Measurements from ENCODE around the gene CCDC178. TPM values are rescaled to one million over a fixed set of nuclear protein-coding genes. Genes with fewer than 3 reads are reported as not detected.
"Not testable (repeated sequence)": the region's sequence is repeated elsewhere in the genome, so short reads cannot be mapped to it uniquely, and the experiment has no call there.

The CCDC178 gene
- total RNA-seq, 1 experiment from 2014 or later = not detected

DNA sequence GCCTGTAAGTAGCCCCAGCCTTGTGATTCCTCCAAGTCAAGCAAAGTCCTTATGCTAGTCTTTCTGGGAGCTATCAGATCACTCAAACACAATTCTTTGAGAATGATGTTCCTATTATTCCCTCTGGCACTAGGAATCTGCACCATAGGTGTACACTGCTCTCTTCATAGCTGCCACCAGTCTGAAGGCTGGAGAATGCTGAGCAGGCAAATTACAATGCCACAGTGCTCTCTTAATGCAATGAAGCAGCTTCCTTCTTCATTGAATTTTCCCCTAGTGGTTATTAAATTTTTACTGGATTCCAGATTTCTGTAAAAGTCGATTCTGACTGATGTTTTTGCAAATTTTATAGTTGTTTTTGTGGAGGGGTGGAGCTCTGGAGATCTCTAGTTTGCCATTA is 84.8 kb downstream of the CCDC178 start:
- no peak for DNase-seq (ENCODE audit: low spot score)

DNA sequence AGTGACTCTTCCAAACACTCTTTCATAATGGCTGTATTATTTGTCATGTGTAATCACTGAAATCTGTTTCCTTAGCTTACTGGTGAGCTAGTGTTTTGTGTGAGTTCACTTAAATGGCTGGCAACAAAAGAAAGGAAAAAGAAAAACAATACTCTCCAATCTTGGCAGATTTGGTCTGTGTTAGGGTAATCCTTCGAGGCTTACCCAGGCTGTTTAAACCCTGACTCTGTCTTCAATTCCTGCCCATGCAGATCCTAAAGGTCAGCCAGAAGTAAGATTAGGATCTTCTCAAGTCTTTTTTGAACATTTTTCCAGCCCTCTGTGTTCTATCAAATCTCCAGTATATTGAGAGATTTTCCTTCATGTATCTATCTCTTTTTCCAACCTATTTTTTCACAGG is 85.3 kb downstream of the CCDC178 start:
- no peak for DNase-seq (ENCODE audit: low spot score)

DNA sequence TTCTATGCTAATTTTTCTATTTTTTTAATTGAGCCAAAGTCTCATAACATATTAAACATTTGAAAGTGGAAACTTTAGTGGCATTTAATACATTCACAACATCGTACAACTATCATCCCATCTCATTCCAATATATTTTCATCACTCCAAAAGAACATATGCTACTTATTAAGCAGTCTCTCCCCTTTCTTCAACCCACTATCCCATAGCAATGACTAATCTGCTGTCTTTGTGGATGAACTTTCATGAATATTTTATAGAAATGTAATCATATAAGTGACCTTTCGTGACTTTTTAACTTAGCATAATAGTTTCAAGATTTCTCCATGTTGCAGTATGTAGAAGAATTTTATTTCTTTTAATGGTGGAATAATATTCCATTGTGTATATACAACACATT is 90.3 kb downstream of the CCDC178 start:
- DNase-seq (ENCODE audit: low spot score) = no peak

DNA sequence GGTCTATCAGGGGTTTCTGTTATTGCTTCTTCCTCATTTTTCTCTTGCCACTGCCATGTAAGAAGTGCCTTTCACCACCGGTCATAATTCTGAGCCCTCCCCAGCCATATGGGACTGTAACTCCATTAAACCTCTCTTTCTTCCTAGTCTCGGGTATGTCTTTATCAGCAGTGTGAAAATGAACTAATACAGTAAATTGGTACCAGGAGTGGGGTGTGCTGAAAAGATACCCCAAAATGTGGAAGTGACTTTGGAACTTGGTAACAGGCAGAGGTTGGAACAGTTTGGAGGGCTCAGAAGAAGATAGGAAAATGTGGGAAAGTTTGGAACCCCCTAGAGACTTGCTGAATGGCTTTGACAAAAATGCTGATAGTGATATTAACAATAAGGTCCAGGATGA is 100.8 kb downstream of the CCDC178 start:
- not testable (repeated sequence) for DNase-seq (ENCODE audit: low spot score)

DNA sequence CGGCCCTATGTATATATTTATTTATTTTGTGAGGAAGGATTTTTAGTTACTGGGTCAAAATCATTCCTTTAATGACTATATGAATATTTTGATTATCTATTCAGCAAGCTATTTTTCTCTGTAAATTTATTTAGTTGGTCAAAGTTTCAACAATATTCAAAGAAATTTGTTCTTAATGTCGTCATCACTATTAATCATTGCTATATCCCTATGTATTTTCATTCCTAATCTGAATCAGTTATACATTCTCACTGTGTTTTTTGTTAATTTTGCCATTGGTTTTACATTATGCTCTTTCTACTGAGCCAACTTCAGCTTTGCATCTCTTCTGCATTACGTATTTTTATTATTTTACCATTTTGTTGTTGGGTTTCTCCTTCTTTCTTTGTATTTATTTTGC is 105.7 kb downstream of the CCDC178 start:
- DNase-seq (ENCODE audit: low spot score) = no peak

DNA sequence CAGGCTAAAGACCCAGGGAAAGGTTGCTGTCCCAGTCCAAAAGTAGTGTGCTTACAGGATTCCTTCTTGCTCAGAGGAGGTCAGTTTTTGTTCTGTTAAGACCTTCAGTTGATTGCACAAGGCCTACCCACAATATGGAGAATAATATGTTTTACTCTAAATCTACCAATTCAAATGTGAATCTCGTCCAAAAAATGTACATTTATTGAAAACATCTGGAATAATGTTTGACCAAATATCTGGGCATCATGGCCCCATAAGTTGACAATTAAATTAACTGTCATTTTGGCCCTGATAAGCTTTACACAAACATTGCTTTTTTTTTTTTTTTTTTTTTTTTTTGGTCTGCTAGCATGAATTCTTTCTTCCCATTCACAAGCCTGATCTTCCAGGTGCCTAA is 109.8 kb downstream of the CCDC178 start:
- DNase-seq (ENCODE audit: low spot score) = no peak

DNA sequence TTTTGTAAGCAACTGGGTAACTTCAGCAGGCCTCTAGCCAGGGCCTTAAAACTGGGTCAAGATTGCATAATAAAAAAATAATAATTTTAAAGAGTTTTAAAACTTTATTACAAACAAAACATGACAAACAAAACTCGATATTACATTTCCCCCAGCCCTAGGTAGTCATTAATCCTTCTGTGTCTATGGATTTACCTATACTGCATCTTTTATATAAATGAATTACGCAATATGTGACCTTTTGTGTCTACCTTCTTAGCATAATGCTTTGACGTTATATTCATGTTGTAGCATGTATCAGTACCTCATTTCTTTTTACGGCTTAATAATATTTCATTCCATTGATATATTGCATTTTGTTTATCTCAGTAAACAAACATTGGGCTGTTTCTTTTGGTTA is 113.5 kb downstream of the CCDC178 start:
- DNase-seq (ENCODE audit: low spot score) = no peak

DNA sequence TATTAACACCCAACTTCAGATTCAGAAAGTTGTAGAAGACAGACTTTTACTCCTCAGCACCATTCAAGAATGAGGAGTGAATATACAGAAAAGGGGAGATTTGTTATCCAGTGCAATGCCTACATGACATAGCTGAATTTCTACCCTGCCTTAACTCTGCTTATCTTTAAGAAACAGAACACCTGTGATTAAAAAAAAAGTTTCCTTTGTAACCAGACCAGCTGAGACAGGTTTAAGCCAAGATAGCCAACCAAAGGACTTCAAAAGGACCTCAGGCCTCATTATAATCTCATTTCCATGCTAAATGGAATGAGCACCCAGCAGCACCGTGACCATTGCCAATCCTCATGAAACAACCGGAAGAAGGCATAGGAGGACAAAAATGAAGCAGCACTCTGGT is 122.9 kb downstream of the CCDC178 start:
- DNase-seq (ENCODE audit: low spot score) = no peak

DNA sequence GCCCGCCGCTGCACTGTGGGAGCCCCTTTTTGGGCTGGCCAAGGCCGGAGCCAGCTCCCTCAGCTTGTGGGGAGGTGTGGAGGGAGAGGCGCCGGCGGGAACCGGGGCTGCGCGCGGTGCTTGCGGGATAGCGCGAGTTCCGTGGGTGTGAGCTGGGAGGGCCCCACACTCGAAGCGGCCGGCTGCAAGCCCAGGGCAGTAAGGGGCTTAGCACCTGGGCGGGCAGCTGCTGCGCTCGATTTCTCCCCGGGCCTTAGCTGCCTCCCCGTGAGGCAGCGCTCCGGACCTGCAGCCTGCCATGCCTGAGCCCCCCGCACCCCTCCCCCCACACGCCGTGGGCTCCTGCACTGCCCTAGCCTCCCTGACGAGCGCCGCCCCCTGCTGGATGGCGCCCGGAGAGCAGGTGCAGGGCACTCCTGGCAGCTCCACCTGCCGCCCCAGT is 124.4 kb downstream of the CCDC178 start:
- DNase-seq (ENCODE audit: low spot score) = no peak

DNA sequence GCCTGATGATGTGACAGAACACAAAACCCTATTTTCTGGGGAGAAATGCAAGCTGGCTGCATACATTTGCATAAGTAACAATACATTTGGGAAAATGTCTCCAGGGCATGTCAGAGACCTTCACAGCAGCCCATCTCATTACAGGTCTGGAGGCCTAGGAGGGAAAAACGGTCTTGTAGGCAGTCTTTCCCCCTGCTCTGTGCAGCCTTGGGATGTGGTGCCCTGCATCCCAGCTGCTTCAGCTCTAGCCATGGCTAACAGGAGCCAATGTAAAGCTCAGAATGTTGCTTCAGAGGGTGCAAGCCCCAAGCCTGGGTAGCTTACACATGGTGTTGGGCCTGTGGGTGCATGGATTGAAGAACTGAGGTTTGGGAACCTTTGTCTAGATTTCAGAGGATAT is 133.0 kb downstream of the CCDC178 start:
- DNase-seq (ENCODE audit: low spot score) = no peak

DNA sequence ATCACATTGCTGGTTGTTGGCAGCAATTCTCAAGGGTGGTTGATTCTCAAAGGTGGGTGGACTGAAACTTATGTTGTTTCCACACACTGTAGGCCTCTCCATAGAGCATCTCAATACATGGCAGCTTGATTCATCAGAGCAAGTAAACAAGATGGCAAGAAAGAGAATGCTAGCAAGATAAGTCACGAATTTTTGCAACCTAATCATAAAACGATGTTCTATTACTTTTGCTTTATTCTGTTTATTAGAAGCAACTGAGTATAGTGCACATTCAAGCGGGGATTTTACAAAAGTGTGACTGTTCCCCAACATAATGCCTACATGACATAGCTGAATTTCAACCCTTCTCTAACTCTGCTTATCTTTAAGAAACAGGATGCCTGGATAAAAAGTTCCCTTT is 136.2 kb downstream of the CCDC178 start:
- DNase-seq (ENCODE audit: low spot score) = no peak

DNA sequence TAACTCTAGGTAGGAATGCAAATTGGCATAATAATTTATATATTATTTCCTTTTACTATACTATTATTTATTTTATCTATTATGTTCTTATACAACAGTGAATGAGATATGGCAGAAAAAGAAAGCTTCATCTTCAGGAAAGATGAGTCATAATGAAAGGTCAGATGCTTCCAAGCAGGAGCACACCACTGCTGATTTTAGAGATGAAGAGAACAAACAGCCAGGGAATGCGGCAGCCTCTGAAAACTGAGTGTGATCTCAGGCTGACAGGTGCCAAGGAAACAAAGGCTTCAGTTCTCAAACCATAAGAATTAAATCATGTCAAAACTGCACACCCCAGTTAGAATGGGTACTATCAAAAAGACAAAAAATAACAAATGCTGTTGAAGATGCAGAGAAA is 149.0 kb downstream of the CCDC178 start:
- DNase-seq (ENCODE audit: low spot score) = no peak

DNA sequence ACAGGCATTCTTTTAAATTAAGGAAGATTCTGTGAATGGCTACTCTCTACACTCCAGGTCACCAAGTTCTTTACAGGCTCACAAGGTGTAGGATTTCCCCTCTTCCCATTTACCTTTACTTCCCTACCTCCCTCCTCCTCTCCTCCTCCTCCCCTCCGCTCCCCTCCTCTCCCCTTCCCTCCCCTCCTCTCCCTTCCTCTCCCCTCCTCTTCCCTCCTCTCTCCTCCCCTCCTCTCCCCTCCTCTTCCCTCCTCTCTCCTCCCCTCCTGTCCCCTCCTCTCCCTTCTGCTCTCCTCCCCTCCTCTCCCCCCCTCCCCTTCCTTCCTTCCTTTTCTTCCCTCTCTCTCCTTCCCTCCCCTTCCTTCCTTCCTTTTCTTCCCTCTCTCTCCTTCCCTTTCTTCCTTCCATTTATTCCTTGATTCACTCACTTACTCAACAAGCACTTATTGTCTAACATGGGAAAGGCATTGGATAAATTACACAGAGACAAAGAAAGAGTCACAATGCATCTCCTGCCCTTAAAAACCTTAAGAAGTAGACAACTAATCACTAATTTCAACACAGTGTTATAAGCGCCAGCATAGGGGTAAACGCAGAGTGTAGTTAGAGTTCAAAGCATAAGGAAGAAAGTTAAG is 152.3 kb downstream of the CCDC178 start:
- no peak for DNase-seq (ENCODE audit: low spot score)

DNA sequence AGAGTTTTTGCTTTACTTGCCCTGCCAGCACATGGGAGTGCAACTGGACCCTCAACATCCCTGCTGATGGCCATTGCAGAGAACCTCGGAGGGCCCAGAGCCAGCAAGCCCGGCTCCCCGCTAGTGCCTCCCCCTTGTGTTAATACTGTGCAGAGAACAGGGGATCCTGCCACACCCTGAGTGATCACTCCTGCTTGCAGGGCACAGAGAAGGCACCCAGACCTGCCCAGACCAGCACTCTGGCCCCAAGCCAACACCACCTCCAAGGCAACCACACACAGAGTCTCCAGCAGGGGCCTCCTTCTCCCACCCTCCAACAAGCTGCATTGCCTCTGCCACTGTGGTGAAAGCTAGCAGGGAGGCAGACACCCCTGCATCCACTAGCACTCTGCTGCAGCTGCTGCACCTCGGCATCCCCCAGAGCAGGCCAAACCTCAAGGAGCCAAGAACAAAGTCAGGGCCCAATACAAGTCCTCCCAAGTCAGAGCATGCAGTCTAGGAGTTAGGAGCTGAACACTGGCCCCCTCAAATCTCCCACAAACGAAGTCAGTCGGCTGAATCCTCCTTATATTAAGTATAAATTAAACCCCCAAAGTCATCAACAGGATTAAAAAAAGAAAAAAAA is 157.7 kb downstream of the CCDC178 start:
- no peak for DNase-seq (ENCODE audit: low spot score)

DNA sequence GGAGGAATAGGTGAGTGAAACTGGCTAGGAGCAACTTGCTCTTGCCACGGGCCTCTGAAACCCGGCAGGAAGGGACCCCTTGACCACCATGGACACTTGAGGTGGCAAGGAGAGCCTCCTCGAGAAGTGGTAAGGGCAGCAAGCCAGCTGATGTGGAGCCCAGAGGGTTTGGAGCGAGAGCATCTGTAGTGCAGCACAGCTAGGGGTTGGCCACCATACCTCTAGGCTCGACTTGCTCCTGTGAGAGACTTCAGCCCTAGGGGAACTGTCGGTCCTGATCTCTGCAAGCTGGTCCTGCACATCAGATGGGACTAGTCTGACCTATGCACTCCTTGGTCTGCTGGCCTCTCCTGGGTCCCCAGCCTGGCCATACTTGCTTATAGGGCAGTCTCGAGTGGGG is 158.4 kb downstream of the CCDC178 start:
- DNase-seq (ENCODE audit: low spot score) = no peak

DNA sequence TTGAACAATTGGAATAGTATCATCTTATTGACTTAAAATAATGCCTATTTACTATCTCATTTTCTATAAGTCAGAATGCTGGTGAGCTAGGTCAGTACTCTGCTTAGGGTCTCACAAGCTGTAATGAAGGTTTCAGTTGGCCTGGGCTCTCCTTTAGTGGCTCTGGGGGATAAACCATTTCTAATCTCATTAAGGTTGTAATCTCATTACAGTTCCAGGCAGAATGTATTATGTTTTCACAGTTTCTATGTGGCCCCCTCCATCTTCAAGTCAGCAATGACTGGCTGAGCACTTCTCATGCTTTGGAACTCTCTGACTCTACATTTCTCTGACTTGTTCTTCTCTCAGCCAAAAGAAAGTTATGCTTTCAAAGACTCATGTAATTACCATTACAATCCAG is 163.1 kb downstream of the CCDC178 start:
- DNase-seq (ENCODE audit: low spot score) = no peak

DNA sequence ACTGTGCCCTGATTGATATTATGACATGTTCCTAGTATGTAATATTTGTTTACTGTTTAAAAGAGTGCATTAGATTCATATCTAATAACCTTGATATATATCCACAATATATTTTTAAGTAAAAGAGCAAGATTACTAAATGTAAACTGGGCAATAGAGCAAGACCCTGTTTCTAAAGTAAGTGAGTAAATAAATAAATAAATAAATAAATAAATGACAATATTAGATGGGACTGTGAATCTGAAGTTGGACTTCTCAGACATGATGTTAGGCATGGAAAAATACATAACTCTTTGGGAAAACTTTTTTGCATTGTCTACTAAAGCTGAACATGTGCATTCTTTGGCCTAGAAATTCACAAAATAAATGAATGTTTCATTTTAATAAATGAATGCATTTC is 164.7 kb downstream of the CCDC178 start:
- no peak for DNase-seq (ENCODE audit: low spot score)

DNA sequence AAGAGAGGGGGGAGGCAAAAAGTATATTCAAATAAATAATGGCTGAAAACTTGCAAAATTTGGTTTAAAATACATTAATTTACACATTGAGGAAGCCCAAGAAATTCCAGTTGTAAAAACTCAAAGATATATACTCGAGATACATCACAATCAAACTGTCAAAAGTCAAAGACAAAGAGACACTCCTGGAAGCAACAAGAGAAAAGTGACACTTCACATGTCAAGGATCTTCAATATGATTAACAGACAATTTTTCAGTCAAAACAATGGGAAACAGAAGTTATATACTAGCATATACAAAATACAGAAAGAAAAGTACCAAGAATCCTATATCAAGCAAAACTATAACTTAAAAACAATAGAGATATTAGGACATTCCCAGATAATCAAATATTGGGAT is 170.2 kb downstream of the CCDC178 start:
- no peak for DNase-seq (ENCODE audit: low spot score)

DNA sequence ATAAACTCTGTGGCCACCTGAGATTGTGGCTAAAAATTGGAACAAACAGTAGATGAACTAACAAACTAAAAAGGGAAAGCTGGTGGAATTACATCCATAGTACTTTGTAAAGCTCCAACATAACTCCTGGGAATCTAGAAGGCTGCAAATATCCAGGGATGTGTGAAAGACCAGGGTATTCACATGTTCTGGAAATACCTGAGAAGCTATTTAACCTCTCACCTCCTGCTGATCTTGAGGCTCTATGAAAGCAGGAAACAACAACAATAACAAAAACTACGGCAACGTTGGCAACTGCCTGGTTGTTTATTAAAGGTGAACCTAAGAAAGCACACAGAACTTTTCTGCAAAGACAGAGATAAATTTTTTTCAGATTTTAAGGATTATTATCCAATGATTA is 171.3 kb downstream of the CCDC178 start:
- DNase-seq (ENCODE audit: low spot score) = no peak

DNA sequence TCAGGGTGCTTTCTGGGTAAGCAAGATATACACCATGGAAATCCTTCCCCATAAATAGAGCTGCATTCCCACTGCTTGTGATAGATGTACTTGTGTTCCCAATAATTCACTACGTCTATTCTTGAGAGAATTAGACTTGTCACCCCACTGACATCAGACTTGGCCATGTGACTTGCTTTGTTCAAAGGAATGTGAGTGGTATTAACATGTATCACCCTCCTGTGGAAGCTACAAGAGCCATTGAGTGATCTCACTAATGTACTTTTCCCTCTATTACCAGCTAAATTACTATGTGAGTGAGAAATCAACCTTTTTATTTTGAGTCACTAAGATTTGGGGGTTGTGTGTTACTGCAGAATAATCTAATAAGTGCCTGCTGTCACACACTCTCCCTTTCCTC is 176.0 kb downstream of the CCDC178 start:
- no peak for DNase-seq (ENCODE audit: low spot score)

DNA sequence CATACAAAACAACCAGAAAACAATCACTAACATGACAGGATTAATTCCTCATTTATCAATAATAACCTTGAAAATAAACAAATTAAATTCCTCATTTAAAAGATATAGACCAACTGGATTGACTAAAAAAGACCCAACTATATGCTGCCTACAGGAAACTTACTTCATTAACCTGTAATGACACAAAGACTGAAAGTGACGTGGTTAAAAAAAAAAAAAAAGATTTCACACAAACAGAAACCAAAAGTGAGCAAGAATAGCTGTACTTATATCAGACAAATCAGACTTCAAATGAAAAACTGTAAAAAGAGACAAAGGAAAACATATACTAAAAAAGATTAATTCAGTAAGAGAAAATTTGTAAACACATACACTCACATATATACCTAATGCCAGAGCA is 201.2 kb downstream of the CCDC178 start:
- DNase-seq (ENCODE audit: low spot score) = no peak

DNA sequence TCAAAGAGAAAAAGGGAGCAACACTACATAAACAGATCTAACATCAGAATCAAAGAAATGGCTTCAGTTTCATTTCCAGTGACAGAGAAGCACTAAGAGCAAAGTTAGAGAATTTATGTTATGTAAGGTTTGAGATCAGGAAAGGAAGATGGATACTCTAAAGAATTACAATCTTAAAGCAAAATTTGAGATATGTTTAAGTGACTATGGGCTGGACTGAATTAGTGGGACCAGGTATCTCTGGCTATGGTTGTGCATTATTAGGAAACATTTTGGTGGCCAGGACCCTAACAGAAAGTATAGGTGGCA is 208.2 kb downstream of the CCDC178 start:
- DNase-seq (ENCODE audit: low spot score) = no peak

DNA sequence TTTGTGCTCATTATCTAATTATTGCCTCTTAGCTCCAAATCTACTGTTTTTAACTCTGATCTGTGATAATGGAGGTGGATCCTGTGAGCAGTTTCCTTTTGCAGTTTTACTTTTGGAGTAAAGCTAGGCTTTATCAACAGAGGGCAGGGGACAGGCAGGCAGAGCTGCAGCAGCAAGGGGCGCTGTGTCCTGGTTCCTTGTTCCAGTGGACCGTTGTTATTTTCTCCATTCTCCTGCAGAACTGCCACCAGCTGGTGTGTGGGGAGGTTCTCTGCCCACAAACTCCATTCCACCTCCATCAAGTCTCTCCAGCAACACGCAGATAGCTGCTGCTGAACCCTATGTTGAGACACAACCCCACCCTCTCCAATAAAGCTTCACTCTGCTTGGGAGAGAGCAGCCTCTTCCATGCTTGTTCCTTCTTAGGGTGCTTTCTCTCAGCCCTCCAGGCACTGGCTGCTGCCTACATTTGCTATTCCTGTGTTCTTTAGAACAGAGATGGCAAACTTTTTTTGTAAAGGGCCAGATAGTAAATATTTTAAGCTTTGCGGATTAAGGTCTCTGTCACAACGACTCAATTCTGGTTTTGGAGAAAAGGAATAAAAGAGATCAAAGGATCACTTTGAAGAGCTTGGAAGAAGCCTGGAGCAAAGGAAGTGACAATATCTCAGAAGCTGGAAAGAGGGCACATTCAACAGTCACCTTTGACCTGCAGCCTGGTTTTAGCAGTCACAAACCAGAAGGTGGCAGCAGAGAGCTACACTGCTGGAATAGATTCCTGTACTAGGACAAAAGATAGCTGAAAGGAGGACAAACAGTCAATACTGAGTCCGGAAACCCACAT is 208.8 kb downstream of the CCDC178 start:
- DNase-seq (ENCODE audit: low spot score) = peak; percentile 81
